Mesenteric fat pad (tissue), 1 donor: Measurements from ENCODE around the gene PRUNE2. TPM values are rescaled to one million over a fixed set of nuclear protein-coding genes. Genes with fewer than 3 reads are reported as not detected.
"Not testable (repeated sequence)": the region's sequence is repeated elsewhere in the genome, so short reads cannot be mapped to it uniquely, and the experiment has no call there.

Experiments
- DNase-seq: peaks from one replicate; pipeline ENCODE4 v3.0.0-alpha.2; 2020; ENCODE audit warnings: low spot score
- total RNA-seq: library from RNA; stranded (reverse); fragmentation: NEBNext Ultra II Directional; extraction: Animal tissue kit (Norgen Biotek cat#: 25700); gene quantifications from one replicate; pipeline ENCODE4 v1.2.1, GENCODE V29; 2021
- donor health status: DM: yes; HTN: yes; CAD: no.

The PRUNE2 gene
- total RNA-seq, 1 donor from 2014 or later, result 13.9 TPM

GRCh38 chr9:76742890-76743289 is 163.0 kb downstream of the PRUNE2 start:
- not testable (repeated sequence) for DNase-seq

DNA sequence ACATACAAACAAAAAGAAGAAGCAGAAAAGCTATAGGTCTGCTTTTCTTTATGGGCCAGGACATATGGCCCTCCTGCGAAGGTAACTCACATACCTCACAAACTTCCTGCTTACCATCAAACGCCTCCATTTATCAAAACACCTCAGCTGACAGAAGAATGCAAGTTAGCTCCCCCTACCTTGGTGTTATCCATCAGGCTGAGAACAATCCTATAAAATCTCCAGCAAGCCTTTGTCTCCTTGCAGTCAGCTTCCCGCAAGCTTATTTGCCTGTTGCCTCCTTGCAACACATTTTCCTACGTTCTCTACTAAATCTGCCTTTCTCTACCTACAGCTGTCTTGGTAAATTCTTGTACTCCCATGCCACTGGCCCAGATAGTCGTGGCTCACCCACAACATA is 164.4 kb downstream of the PRUNE2 start:
- no peak for DNase-seq

GRCh38 chr9:76738402-76738801 is 167.5 kb downstream of the PRUNE2 start:
- DNase-seq, result no peak

DNA sequence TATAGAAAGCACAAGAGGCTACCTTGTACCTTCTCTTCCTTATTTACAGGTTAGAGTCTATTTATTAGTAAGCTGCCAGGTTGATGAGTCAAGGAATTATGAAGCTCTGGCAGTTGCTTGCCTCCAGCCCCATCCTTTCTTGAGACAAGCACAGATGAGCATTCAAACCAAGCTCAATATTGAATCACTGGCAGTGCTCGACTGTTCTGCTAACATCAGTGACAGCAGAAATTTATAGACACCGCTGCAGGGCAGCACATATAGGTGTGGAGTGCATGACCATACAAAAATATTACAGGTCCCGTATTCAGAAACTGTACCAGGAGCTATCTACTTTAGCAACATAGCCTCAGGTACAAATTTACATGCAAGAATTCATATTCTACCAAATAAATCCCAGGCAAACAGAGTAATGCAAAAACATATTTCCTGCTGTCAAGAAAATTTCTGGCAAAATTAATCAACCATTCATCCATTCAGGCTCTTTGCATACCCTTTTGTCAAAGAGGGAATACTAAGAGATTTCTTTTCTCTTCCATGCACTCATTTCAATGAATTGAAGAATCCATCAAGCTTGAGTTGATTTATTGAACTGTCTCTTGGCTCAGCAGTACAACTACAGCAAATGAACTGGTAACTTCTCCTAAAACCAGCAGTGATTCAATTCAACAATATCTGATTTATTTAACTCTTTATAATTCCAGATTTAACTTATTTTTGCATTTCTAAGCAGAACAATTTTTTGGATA is 168.6 kb downstream of the PRUNE2 start:
- no peak for DNase-seq

DNA sequence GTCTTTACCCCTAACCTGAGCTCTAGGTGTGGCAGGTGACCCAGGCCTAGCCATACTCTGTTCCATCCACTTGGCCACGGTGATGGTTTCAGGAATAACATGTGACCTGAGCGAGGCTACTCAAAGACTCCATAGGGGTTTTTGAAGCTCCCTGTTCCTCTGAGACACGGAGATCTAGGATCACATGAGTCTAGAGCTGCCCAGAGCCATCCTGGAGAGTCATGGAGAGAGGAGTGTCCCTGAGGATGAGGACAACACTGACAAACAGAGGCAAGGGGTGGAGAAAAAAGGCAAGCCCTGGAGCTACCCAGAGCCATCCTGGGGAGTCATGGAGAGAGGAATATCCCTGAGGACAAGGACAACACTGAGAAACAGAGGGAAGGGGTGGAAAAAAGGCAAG is 171.2 kb downstream of the PRUNE2 start:
- DNase-seq, result no peak

- DNase-seq, result no peak
Observed at GRCh38 chr9:76733096-76733495, 172.8 kb downstream of the PRUNE2 start.

DNA sequence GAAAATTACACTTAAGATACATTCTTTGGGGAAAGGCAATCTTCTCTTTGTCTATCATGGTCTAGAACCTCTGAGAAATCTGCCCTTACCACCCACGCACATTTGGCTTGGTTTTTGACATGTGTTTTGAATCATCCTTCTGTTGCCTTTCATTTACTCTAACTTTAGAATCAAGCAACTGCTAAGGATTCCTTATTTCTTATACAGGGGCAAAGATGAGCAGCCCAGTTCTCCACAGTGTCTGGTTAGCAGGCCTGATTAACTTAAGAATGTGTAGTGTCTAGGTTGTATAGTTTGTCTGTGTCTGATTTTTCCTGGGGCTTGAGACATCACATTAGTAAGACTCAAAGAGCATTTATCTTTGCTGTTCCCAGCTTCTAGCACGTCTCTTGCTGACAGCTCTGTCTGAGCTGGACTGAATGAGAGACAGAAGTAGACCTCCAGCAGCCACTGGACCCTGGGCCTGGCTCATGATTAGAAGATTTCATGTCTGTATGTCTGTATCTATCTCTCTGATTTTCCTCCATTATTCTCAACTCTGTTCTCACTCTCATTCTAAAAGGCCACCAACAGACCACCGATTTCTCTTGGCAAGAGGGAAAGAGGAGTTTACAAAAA is 173.5 kb downstream of the PRUNE2 start:
- no peak for DNase-seq

GRCh38 chr9:76730801-76731200 is 175.1 kb downstream of the PRUNE2 start:
- DNase-seq, result no peak

DNA sequence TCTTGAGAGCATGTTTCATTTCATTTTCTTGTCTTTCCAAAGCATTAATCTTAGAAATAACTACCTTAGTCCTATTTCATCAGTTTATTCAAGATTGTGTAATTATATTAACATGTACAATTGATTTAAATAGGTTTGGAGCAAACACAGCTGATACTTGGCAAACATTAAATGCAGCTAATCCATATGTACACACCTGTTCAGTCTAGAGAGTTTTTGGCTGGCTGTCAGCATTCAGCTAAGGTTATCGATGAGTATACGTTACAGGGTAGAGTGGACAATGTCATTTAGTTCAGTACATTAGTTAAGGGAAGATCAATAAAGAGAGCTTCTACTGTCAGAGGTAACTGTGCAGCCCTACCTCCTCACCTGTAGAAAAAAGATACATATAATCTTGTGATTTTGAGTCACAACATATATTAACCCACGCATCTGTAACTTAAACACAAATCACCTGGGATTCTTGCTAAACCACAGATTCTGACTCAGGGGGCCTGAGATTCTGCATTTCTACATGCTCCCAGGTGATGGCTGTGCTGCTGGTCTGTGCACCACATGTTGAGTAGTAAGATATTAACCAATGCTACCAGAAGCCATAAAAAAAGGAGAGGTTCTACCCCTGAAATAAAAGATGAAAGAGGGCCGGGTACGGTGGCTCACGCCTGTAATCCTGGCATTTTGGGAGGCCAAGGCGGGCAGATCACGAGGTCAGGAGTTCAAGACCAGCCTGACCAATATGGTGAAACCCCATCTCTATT is 175.8 kb downstream of the PRUNE2 start:
- no peak for DNase-seq

- no peak for DNase-seq
Observed at GRCh38 chr9:76729116-76729515, 176.8 kb downstream of the PRUNE2 start.

GRCh38 chr9:76725885-76726284 is 180.0 kb downstream of the PRUNE2 start:
- DNase-seq, result no peak

- DNase-seq, result no peak
Observed at GRCh38 chr9:76725011-76725546, 180.8 kb downstream of the PRUNE2 start.

DNA sequence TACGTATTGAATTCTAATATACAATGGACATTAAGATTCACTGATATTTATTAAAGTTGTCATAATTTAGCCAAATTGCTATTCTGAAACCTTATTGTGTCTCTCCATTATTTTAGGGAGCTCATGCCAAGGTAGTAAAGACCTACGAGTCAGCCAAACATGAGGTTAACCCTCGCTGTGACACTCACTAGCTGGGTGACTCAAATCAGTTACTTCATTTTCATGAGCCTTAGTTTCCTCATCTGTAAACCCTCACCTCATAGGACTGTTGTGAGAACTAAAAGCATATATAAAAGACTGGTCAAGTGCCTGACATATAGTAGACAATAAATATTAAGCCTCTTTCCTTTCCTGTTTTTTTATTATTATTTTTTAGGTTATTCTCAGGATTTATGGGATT is 185.7 kb downstream of the PRUNE2 start:
- DNase-seq, result no peak

- no peak for DNase-seq
Observed at GRCh38 chr9:76718166-76718565, 187.7 kb downstream of the PRUNE2 start.

DNA sequence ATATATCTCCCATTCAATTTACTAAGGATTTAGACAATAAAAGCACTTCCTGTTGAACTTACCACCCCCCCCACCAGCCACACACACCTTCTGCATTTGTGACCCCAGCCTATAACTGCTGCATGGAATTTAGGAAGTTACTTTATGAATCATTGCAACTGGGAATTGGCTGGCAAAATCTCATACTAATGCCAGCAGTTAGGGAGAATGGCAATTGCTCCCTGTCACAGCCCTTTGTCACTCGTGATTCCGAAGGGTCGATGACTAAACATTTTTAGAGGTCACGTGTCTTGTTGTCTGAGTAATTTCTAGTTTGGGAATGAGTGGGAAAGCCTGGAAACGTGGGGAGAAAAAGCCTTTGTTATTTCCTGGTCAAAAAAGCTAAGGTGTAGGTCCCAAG is 188.3 kb downstream of the PRUNE2 start:
- no peak for DNase-seq

DNA sequence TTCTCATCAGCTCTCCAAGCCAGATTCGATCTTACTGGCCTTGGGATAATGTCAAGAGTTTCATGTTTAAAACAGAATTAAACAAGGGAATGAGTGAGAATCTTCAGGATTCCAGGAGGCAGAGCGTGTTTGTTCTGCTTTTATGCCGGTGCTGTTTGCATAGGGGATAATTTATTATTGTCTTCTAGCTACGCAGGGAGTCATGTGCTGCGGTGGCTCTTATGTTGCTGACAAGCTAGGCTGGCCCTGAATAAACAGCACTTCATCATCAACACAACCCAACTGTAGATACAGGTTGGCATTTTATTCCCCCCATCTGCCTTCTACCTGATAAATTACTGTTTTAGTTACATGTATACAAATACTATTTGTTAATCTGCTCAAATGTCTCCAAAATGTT is 188.7 kb downstream of the PRUNE2 start:
- no peak for DNase-seq

- no peak for DNase-seq
Observed at GRCh38 chr9:76716085-76716672, 189.7 kb downstream of the PRUNE2 start.

GRCh38 chr9:76713381-76713780 is 192.5 kb downstream of the PRUNE2 start:
- no peak for DNase-seq

DNA sequence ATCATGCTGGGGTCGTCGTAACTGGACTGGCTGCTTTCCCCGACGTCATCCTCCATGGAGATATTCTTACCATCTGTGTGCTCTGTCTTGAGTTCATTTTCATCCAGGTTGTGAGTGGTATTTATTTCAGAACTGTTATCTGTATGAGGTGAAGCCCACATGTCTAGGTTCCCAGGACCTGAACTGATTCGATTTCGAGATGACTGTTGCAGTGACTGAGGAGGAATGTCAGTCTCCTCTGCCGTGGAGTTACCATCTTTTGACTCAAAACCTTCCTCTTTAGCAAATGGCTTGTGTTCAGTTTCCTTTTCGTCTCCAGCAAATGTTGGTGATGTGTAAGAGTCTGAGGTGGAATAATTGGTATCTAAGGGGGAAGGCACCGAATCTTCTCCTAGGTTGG is 196.9 kb downstream of the PRUNE2 start:
- no peak for DNase-seq

- no peak for DNase-seq
Observed at GRCh38 chr9:76707510-76707909, 198.4 kb downstream of the PRUNE2 start.

GRCh38 chr9:76704593-76705204 is 201.2 kb downstream of the PRUNE2 start:
- no peak for DNase-seq
